GM23338 (cell line): Measurements from ENCODE around the gene EVC2. TPM values are rescaled to one million over a fixed set of nuclear protein-coding genes. Genes with fewer than 3 reads are reported as not detected.

ENCODE experiments used
- ATAC-seq: fragments of 200-7000 bp; cut with Tn5 transposase; 3 replicates; pipeline ENCODE4 v1.9.1; 2020
- DNase-seq: peaks from one replicate; pipeline ENCODE4 v3.0.0-alpha.2; 2015; ENCODE audit warnings: low spot score
- H2AFZ ChIP-seq: fragments of 200-600 bp; sonication (generic); 2 replicates; pipeline ENCODE4 v1.8.0; 2016; ENCODE audit warnings: antibody characterized with exemption, mild to moderate bottlenecking, moderate library complexity
- H3F3A ChIP-seq: fragments of 200-600 bp; sonication (generic); replicated peaks from 2 replicates; pipeline ENCODE4 v1.8.0; 2017; ENCODE audit warnings: antibody characterized with exemption, mixed run types, low read depth
- H3K27ac ChIP-seq: fragments of 200-600 bp; sonication (generic); 2 replicates; pipeline ENCODE4 v1.6.1; 2016; ENCODE audit warnings: low read depth
- H3K27me3 ChIP-seq: fragments of 200-600 bp; sonication (generic); 2 replicates; pipeline ENCODE4 v1.8.0; 2016; ENCODE audit warnings: mild to moderate bottlenecking, mixed run types, moderate library complexity; ENCODE audit not compliant: insufficient read depth
- H3K36me3 ChIP-seq: fragments of 200-600 bp; sonication (generic); 2 replicates; pipeline ENCODE4 v1.8.0; 2016; ENCODE audit warnings: mild to moderate bottlenecking; ENCODE audit not compliant: insufficient read depth
- H3K4me1 ChIP-seq: fragments of 200-600 bp; sonication (generic); 2 replicates; pipeline ENCODE4 v1.8.0; 2016; ENCODE audit warnings: mild to moderate bottlenecking, moderate library complexity; ENCODE audit not compliant: insufficient read depth
- H3K4me2 ChIP-seq: fragments of 200-600 bp; sonication (generic); 2 replicates; pipeline ENCODE4 v1.7.1; 2017; ENCODE audit warnings: mixed run types
- H3K4me3 ChIP-seq: fragments of 200-600 bp; sonication (generic); 2 replicates; pipeline ENCODE4 v1.6.1; 2016; ENCODE audit warnings: mixed run types
- H3K79me2 ChIP-seq: fragments of 200-600 bp; sonication (generic); replicated peaks from 2 replicates; pipeline ENCODE4 v1.8.0; 2017; ENCODE audit warnings: mild to moderate bottlenecking; ENCODE audit not compliant: insufficient read depth
- H3K9me2 ChIP-seq: fragments of 200-600 bp; sonication (generic); 2 replicates; pipeline ENCODE4 v1.8.0; 2017; ENCODE audit not compliant: insufficient read depth
- H4K20me1 ChIP-seq: fragments of 200-600 bp; sonication (generic); replicated peaks from 2 replicates; pipeline ENCODE4 v1.8.0; 2017; ENCODE audit warnings: mild to moderate bottlenecking; ENCODE audit not compliant: insufficient read depth
- H3K27ac Mint-ChIP-seq: 2 replicates; pipeline ENCODE4 v1.8.0; 2020; ENCODE audit warnings: inconsistent platforms, mild to moderate bottlenecking, moderate library complexity, mixed read lengths
- H3K27me3 Mint-ChIP-seq: 3 replicates; pipeline ENCODE4 v1.8.0; 2022; ENCODE audit warnings: low read depth, mild to moderate bottlenecking, moderate library complexity, mixed read lengths, inconsistent platforms; ENCODE audit not compliant: insufficient read depth, poor library complexity
- H3K36me3 Mint-ChIP-seq: 3 replicates; pipeline ENCODE4 v1.8.0; 2021; ENCODE audit warnings: low read depth, mild to moderate bottlenecking, inconsistent platforms, moderate library complexity, mixed read lengths
- H3K4me1 Mint-ChIP-seq: 3 replicates; pipeline ENCODE4 v1.8.0; 2020; ENCODE audit warnings: mild to moderate bottlenecking, inconsistent platforms, mixed read lengths
- H3K4me3 Mint-ChIP-seq: 3 replicates; pipeline ENCODE4 v1.8.0; 2021; ENCODE audit warnings: moderate library complexity, mild to moderate bottlenecking, inconsistent platforms, mixed read lengths
- H3K9me3 Mint-ChIP-seq: 3 replicates; pipeline ENCODE4 v1.8.0; 2020; ENCODE audit warnings: moderate library complexity, mild to moderate bottlenecking, inconsistent platforms, mixed read lengths
- EZH2 ChIP-seq: fragments of 200-600 bp; sonication (generic); IDR thresholded peaks from one replicate; pipeline ENCODE4 v1.8.0; 2017; ENCODE audit warnings: antibody characterized with exemption, mild to moderate bottlenecking, low read depth; ENCODE audit not compliant: unreplicated experiment
- EZH2phosphoT487 ChIP-seq: fragments of 200-600 bp; sonication (generic); IDR thresholded peaks from one replicate; pipeline ENCODE4 v1.8.1; 2018; ENCODE audit warnings: antibody characterized with exemption; ENCODE audit not compliant: unreplicated experiment
- NANOG ChIP-seq: IDR thresholded peaks from 2 replicates; pipeline ENCODE4 v1.6.1; 2016; ENCODE audit warnings: antibody characterized with exemption, borderline replicate concordance
- STAT1 ChIP-seq: IDR thresholded peaks from one replicate; pipeline ENCODE4 v1.6.1; 2016; ENCODE audit warnings: antibody characterized with exemption; ENCODE audit not compliant: unreplicated experiment
- ZNF114 ChIP-seq: fragments of 250-450 bp; sonication (Bioruptor Pico); IDR thresholded peaks from 2 replicates; pipeline ENCODE4 v1.5.0; 2020; ENCODE audit warnings: mild to moderate bottlenecking, moderate library complexity
- ZNF462 ChIP-seq: fragments of 250-450 bp; sonication (Bioruptor Pico); IDR thresholded peaks from 2 replicates; pipeline ENCODE4 v1.5.0; 2020; ENCODE audit warnings: mild to moderate bottlenecking, moderate library complexity
- polyA plus RNA-seq: library from polyadenylated mRNA; unstranded; fragments of >200 nt; fragmentation: Nextera tagmentation; extraction: Ambion mirVana; gene quantifications from 2 replicates; pipeline ENCODE4 v1.2.1, GENCODE V29; 2016
- total RNA-seq: library from RNA; depleted of rRNA; stranded (reverse); fragments of >200 nt; shearing (Covaris generic); gene quantifications from 2 replicates; pipeline ENCODE4 v1.2.3, GENCODE V29; 2014
- TF ChIP-seq, protein P1 (sequence below): IDR thresholded peaks from 2 replicates; pipeline ENCODE4 v1.6.1; 2016; ENCODE audit warnings: antibody characterized with exemption

EVC2 gene
- total and polyA plus RNA-seq, 2 experiments from 2014 or later: 3.4 to 11.5 TPM

GRCh38 chr4:5552451-5552850 is 155.9 kb downstream of the EVC2 start:
- Mint-ChIP-seq H3K4me1 (no peaks in the 10 kb centered on the region), H3K4me3 (no peak overlapping the region), H3K9me3 (peaks cover 37% of the 10 kb centered on the region), H3K27me3 (peaks cover 2% of the 10 kb centered on the region), H3K27ac (no peak overlapping the region), H3K36me3 (peaks cover 38% of the 10 kb centered on the region)
- no peak for ATAC-seq
- Histone ChIP-seq H4K20me1 (no peaks in the 10 kb centered on the region), H3F3A (no peaks in the 10 kb centered on the region), H3K4me3 (no peak overlapping the region), H3K9me2 (no peaks in the 10 kb centered on the region), H3K79me2 (no peaks in the 10 kb centered on the region), H3K27me3 (no peaks in the 10 kb centered on the region), H2AFZ (no peak overlapping the region), H3K4me1 (no peaks in the 10 kb centered on the region), H3K27ac (no peak overlapping the region), H3K4me2 (no peak overlapping the region), H3K36me3 (peaks cover 3% of the 10 kb centered on the region)
- TF ChIP-seq EZH2phosphoT487 (no peak), ZNF462 (CRISPR knock-in tag) (no peak), ZNF114 (CRISPR knock-in tag) (no peak), NANOG (no peak), STAT1 (no peak), EZH2 (no peak)
- TF ChIP-seq, protein P1, sequence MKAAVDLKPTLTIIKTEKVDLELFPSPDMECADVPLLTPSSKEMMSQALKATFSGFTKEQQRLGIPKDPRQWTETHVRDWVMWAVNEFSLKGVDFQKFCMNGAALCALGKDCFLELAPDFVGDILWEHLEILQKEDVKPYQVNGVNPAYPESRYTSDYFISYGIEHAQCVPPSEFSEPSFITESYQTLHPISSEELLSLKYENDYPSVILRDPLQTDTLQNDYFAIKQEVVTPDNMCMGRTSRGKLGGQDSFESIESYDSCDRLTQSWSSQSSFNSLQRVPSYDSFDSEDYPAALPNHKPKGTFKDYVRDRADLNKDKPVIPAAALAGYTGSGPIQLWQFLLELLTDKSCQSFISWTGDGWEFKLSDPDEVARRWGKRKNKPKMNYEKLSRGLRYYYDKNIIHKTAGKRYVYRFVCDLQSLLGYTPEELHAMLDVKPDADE: no peak
- DNase-seq: no peak
